ENCODE results near the gene NEK2. TPM values are rescaled to one million over a fixed set of nuclear protein-coding genes. Genes with fewer than 3 reads are reported as not detected.

NEK2 gene
- total RNA-seq, 3 donors from 2014 or later: 1.8 TPM; not detected in 2

DNA sequence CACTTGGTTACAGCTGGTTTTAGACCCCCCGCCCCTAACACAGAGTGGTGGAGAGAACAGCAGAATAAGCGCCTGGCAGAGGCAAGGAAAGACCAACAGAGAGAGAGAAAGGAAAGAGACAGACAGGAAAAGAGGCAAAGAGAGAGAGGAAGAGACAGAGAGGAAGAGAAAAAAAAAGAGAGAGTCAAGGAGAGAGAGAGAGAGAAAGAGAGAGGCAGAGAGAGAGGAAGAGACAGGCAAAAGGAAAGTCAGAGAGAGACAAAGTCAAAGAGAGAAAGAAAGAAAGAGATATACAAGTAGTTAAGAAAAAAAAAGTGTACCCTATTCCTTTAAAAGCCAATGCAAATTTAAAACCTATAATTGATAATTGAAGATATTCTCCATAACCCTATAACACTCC is 13.0 kb upstream of the NEK2 start:
- intact Hi-C loops (cut with DNase I; ENCODE audit: low total_unique reads): no loop called here
- Histone ChIP-seq H3K4me1 (no peaks in the 10 kb centered on the region), H3K4me3 (no peak overlapping the region), H3K27ac (no peak overlapping the region), H3K27me3 (no peaks in the 10 kb centered on the region), H3K9me3 (no peaks in the 10 kb centered on the region), H3K36me3 (no peaks in the 10 kb centered on the region)
- no peak for TF ChIP-seq POLR2AphosphoS5 (IDR thresholded peaks at IDR 0.05)
- TF ChIP-seq, protein P1, sequence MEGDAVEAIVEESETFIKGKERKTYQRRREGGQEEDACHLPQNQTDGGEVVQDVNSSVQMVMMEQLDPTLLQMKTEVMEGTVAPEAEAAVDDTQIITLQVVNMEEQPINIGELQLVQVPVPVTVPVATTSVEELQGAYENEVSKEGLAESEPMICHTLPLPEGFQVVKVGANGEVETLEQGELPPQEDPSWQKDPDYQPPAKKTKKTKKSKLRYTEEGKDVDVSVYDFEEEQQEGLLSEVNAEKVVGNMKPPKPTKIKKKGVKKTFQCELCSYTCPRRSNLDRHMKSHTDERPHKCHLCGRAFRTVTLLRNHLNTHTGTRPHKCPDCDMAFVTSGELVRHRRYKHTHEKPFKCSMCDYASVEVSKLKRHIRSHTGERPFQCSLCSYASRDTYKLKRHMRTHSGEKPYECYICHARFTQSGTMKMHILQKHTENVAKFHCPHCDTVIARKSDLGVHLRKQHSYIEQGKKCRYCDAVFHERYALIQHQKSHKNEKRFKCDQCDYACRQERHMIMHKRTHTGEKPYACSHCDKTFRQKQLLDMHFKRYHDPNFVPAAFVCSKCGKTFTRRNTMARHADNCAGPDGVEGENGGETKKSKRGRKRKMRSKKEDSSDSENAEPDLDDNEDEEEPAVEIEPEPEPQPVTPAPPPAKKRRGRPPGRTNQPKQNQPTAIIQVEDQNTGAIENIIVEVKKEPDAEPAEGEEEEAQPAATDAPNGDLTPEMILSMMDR (IDR thresholded peaks at IDR 0.05): no peak
- no peak for TF ChIP-seq POLR2A (IDR thresholded peaks at IDR 0.05)
- DNase-seq (ENCODE audit: low spot score in 2 of 2): no peak

- no peaks in the 10 kb centered on the region for H3K27me3 ChIP-seq
- no peak for DNase-seq (ENCODE audit: low spot score in 2 of 2)
- H3K27ac ChIP-seq: no peak overlapping the region
- no peak overlapping the region for H3K4me3 ChIP-seq
- no peaks in the 10 kb centered on the region for H3K36me3 ChIP-seq
- H3K9me3 ChIP-seq: no peaks in the 10 kb centered on the region
- TF ChIP-seq POLR2A (IDR thresholded peaks at IDR 0.05) (no peak), POLR2AphosphoS5 (IDR thresholded peaks at IDR 0.05) (no peak)
- TF ChIP-seq, protein P1 (IDR thresholded peaks at IDR 0.05): no peak
- intact Hi-C loops (cut with DNase I; ENCODE audit: low total_unique reads): no loop called here
- no peaks in the 10 kb centered on the region for H3K4me1 ChIP-seq
These were observed 12.2 kb upstream of the NEK2 start for GRCh38 chr1:211687462-211688215.

DNA sequence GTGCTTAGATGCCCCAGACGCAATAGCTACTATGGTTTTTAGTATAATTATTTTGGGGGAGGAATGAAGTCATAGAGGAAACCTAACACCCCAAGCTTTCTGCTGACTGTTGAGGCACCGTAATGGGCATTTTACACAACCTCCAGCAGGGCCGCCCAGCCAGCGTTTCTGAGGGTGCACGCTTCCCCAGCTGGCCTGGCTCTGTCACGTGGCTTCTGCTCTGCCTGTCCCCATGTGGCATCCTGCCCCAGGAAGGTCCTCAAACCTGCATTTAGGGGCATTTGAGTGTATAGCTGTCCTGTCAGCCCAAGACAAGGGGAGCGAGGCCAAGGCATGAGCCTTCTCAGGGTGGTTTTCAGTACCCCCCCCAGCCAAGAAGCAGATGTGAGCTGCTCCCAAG is 10.4 kb upstream of the NEK2 start:
- DNase-seq (ENCODE audit: low spot score in 2 of 2): no peak
- Histone ChIP-seq H3K27ac (no peak overlapping the region), H3K4me3 (no peak overlapping the region), H3K27me3 (no peaks in the 10 kb centered on the region), H3K36me3 (no peaks in the 10 kb centered on the region), H3K4me1 (no peaks in the 10 kb centered on the region), H3K9me3 (no peaks in the 10 kb centered on the region)
- TF ChIP-seq, protein P1 (IDR thresholded peaks at IDR 0.05): no peak
- TF ChIP-seq POLR2A (IDR thresholded peaks at IDR 0.05) (no peak), POLR2AphosphoS5 (IDR thresholded peaks at IDR 0.05) (no peak)
- intact Hi-C loops (cut with DNase I; ENCODE audit: low total_unique reads): no loop called here

GRCh38 chr1:211684791-211685190 is 9.4 kb upstream of the NEK2 start:
- no peaks in the 10 kb centered on the region for H3K9me3 ChIP-seq
- no peak overlapping the region for H3K27ac ChIP-seq
- H3K27me3 ChIP-seq: no peaks in the 10 kb centered on the region
- intact Hi-C loops (cut with DNase I; ENCODE audit: low total_unique reads): no loop called here
- TF ChIP-seq POLR2A (IDR thresholded peaks at IDR 0.05): no peak
- no peak for TF ChIP-seq POLR2AphosphoS5 (IDR thresholded peaks at IDR 0.05)
- TF ChIP-seq, protein P1 (IDR thresholded peaks at IDR 0.05): no peak
- no peak overlapping the region for H3K4me3 ChIP-seq
- DNase-seq (ENCODE audit: low spot score in 2 of 2): no peak
- no peaks in the 10 kb centered on the region for H3K4me1 ChIP-seq
- no peaks in the 10 kb centered on the region for H3K36me3 ChIP-seq

DNA sequence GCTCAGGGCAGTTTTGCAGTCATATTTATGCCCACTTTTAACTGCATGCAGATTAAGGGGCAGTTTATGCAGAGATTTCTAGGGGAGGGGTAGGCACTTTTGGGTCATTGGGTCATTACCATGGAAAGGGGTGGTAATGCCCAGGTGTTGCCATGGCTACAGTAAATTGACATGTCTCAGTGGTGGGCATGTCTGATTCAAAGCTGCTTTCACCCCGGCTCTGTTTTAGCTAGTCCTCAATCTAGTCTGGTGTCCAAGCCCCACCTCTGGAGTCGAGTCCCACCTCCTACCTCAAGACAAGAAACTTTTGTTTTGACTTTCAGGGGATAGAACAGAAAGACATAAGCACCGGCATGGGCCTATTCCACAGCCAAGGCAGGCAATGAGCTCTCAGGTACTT is 8.9 kb upstream of the NEK2 start:
- no peaks in the 10 kb centered on the region for H3K27me3 ChIP-seq
- H3K27ac ChIP-seq: no peak overlapping the region
- no peak overlapping the region for H3K4me3 ChIP-seq
- no peaks in the 10 kb centered on the region for H3K9me3 ChIP-seq
- TF ChIP-seq, protein P1 (IDR thresholded peaks at IDR 0.05): no peak
- TF ChIP-seq POLR2A (IDR thresholded peaks at IDR 0.05) (no peak), POLR2AphosphoS5 (IDR thresholded peaks at IDR 0.05) (no peak)
- H3K4me1 ChIP-seq: no peaks in the 10 kb centered on the region
- DNase-seq (ENCODE audit: low spot score in 2 of 2): no peak
- intact Hi-C loops (cut with DNase I; ENCODE audit: low total_unique reads): no loop called here
- no peaks in the 10 kb centered on the region for H3K36me3 ChIP-seq

Measured in breast epithelium (tissue), 4 donors.